Prostate gland (tissue), 2 donors: ENCODE data around the gene SLC6A3.

Experiments used
- CTCF ChIP-seq, 4 experiments: fragments of 200-600 bp in 2 of 4; fragments of 450-650 bp in 2 of 4; sonication (generic) in 2 of 4; IDR thresholded peaks; 1 replicate in 3 of 4; 2 replicates in 1 of 4; pipeline ENCODE4 v1.5.1; 2016 to 2019; ENCODE audit warnings: antibody characterized with exemption in 4 of 4, mild to moderate bottlenecking in 2 of 4, moderate library complexity in 2 of 4
- POLR2A ChIP-seq: fragments of 450-650 bp; IDR thresholded peaks from one replicate; pipeline ENCODE4 v1.6.1; 2016; ENCODE audit warnings: antibody characterized with exemption, mild to moderate bottlenecking

GRCh38 chr5:1360861-1361260 is 84.4 kb downstream of the SLC6A3 start:
- TF ChIP-seq CTCF (IDR thresholded peaks at IDR 0.05) (no peak), POLR2A (no peak)
